WTC11 (cell line): ENCODE data around the gene SPDYE16.

Experiments
- IRF2 ChIP-seq: sonication (generic); formaldehyde crosslinking; IDR thresholded peaks from 2 replicates; pipeline ENCODE4 v1.8.0; 2022; ENCODE audit warnings: low read depth, missing genetic modification reagents, borderline replicate concordance
- JUN ChIP-seq: sonication (generic); formaldehyde crosslinking; IDR thresholded peaks from 2 replicates; pipeline ENCODE4 v1.8.0; 2023; ENCODE audit warnings: mild to moderate bottlenecking, missing genetic modification reagents
- TF ChIP-seq, protein P1 (sequence below): fragments of 200-600 bp; IDR thresholded peaks from 2 replicates; pipeline ENCODE4 v1.8.0; 2022; ENCODE audit warnings: antibody characterized with exemption
- TF ChIP-seq, protein P2 (sequence below): sonication (generic); formaldehyde crosslinking; IDR thresholded peaks from 2 replicates; pipeline ENCODE4 v1.8.1; 2023; ENCODE audit warnings: mild to moderate bottlenecking, missing genetic modification reagents, borderline replicate concordance

DNA sequence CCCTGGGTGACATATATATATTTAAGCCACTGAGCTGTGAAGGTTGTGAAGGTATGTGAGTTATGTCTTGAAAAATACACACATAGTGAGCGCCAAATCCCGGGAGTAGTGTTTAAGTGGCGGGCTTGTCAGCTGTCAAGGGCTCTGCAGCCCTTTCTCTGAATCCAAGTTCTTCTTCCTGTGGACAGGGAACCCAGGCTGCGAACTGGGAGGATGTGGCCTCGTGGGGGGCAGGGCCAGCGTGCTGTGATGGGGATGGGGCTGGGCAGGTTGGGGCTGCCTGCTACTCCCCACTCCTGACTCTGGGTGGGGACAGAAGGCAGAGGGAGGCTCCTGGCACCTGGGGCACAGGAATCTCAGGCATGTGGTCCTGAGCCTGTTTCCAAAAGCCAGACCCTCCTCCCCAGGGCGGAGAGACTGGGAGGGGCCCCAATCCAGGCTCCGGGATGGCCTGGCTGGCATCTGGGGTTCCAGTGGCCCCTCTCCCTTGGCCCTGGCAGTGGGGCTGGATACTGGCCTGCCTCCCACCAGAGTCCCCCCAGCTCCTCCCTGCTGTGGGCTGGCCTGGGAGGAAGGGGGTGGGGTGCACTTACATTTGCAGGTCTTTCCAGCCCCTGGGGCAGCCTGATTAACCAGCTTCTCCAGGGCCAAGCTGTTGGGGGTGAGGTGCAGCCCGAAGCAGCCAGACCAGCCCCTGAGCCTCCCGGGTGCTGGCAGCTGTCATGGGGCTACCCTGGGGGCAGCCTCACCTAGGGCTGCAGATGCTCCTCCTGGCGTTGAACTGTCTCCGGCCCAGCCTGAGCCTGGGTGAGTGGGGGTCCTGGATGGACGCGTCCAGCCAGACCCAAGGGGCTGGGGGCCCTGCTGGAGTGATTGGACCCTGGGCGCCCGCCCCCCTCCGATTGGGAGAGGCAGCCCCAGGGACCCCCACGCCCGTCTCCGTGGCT, 32.9 kb downstream of the SPDYE16 start, which contains the start of gene UPK3B:
- TF ChIP-seq IRF2 = no peak
- TF ChIP-seq, protein P1, sequence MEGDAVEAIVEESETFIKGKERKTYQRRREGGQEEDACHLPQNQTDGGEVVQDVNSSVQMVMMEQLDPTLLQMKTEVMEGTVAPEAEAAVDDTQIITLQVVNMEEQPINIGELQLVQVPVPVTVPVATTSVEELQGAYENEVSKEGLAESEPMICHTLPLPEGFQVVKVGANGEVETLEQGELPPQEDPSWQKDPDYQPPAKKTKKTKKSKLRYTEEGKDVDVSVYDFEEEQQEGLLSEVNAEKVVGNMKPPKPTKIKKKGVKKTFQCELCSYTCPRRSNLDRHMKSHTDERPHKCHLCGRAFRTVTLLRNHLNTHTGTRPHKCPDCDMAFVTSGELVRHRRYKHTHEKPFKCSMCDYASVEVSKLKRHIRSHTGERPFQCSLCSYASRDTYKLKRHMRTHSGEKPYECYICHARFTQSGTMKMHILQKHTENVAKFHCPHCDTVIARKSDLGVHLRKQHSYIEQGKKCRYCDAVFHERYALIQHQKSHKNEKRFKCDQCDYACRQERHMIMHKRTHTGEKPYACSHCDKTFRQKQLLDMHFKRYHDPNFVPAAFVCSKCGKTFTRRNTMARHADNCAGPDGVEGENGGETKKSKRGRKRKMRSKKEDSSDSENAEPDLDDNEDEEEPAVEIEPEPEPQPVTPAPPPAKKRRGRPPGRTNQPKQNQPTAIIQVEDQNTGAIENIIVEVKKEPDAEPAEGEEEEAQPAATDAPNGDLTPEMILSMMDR = no peak
- TF ChIP-seq, protein P2, sequence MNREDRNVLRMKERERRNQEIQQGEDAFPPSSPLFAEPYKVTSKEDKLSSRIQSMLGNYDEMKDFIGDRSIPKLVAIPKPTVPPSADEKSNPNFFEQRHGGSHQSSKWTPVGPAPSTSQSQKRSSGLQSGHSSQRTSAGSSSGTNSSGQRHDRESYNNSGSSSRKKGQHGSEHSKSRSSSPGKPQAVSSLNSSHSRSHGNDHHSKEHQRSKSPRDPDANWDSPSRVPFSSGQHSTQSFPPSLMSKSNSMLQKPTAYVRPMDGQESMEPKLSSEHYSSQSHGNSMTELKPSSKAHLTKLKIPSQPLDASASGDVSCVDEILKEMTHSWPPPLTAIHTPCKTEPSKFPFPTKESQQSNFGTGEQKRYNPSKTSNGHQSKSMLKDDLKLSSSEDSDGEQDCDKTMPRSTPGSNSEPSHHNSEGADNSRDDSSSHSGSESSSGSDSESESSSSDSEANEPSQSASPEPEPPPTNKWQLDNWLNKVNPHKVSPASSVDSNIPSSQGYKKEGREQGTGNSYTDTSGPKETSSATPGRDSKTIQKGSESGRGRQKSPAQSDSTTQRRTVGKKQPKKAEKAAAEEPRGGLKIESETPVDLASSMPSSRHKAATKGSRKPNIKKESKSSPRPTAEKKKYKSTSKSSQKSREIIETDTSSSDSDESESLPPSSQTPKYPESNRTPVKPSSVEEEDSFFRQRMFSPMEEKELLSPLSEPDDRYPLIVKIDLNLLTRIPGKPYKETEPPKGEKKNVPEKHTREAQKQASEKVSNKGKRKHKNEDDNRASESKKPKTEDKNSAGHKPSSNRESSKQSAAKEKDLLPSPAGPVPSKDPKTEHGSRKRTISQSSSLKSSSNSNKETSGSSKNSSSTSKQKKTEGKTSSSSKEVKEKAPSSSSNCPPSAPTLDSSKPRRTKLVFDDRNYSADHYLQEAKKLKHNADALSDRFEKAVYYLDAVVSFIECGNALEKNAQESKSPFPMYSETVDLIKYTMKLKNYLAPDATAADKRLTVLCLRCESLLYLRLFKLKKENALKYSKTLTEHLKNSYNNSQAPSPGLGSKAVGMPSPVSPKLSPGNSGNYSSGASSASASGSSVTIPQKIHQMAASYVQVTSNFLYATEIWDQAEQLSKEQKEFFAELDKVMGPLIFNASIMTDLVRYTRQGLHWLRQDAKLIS = no peak
- no peak for TF ChIP-seq JUN (CRISPR knock-in tag)
